HG02852 (cell line): ENCODE measurements around the gene PLEKHH1.

ENCODE experiments used
- ATAC-seq: cut with Tn5 transposase; IDR thresholded peaks from one replicate; pipeline ENCODE4 v1.9.1; 2021; ENCODE audit warnings: mild to moderate bottlenecking, moderate library complexity; ENCODE audit not compliant: unreplicated experiment

The PLEKHH1 gene

DNA sequence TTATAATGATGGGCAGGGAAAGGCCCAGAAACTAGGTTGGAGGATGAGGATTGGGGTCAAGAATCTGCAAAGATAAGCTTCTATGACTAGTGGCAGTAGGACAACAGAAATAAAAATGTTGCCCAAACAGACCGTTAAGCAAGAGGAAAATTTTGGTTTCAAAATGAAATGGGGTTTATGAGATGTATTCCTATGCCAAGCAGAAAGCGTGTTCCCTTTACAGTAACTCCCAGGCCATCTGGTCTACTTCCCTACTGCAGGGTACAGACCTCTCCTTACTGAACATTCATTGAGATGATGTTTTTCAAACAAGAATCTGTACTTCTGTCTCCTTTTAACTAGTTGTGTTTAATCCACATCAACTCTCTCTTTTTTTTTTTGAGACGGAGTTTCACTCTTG lies 24.1 kb upstream of the PLEKHH1 start:
- ATAC-seq = no peak

DNA sequence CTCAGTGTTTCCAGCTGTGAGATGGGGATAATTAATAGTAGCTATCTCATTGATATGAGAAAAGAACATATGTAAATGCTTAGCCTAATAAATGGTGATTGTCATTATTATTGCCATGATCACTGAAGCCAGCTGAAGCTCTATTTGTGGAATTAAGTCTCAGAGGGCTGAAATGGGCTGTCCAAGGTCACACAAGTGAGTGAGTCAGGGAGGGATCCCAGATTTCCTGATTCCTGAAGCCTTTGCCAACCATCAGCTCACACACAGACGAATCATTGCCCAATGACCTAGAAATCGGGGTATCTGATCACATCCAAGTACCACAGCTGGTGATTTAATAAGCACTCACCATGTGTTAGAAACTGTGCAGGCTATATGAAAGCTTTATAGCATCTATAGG lies 23.0 kb upstream of the PLEKHH1 start:
- no peak for ATAC-seq

DNA sequence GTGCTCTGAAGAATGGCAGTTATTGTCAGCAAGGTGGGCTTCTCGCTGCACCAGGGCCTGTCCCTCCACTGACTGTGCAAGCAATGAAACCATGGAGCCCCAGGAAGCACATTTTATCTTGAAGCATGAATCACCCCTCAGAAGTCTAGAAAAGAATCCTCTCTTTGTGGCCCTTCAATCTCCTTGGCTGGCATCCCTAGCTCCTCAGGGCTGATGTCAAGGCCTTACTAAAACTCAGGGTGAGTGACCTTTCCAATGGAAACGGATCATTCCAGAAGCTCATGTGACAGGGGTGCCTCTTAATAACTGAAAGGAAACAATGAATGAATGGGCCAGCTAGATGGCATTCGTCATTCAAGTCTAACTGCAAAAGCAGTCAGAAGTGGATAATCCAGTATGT lies 22.3 kb upstream of the PLEKHH1 start:
- no peak for ATAC-seq

DNA sequence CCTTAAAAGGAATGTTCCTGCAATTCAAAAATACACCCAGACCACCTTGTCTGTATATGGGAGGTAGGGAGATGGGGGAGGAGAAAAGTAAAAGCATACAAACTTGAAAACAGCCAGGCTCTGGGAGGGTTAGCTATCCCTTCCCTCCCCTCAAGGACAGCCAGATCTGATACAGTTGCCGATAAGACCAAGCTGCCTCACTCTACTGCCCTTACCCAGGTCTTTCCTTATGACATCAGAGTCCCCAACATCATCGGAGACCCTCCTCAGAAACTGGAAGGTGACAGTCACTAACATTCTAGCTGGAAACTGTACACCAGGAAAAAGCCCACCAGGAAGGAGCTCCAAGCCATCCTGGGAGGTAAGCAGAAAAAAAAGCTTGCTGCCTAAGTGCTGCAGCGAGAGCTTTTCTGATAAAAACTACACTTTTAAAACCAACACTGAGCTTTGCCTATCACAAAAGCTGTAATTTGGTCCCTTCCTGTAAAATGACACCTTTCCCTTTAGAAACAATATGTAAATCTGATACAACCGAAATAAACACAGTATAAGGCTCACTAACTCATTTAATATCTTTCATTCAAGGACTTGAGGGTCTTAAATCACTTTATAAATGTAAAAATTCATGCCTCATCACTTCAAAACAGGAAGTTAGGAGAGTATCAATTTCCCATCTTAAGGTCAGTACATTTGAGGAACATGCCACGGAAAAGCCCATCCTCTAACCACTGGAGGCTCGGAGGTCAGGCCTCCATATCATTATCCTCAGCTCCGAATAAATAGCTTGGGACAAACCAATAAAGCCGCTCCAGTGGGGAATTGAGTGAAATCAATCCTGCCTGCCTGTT lies 20.4 kb upstream of the PLEKHH1 start:
- no peak for ATAC-seq

DNA sequence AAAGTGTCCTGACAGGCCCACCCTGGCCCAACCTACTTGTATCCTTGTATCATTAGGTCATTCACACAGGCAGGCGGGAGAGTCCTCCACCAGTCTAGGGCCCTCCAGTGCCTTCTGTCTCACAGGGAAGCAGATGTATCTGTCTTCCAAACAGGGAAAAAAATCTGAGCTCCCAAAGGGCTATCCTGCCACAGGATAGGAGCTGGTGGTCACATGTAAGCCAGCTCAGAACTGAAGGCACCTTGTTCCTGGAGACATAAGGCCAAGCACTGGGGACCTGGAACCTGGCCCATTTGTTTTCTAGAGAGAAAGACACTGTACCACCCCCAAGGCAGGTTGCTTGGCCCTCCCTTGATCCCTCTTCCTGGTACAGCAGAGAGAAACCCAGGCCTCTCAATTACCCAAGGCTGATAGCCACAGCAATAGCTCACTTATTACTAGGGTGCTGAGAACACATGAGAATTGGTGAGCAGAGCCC lies 19.4 kb upstream of the PLEKHH1 start:
- ATAC-seq = no peak

DNA sequence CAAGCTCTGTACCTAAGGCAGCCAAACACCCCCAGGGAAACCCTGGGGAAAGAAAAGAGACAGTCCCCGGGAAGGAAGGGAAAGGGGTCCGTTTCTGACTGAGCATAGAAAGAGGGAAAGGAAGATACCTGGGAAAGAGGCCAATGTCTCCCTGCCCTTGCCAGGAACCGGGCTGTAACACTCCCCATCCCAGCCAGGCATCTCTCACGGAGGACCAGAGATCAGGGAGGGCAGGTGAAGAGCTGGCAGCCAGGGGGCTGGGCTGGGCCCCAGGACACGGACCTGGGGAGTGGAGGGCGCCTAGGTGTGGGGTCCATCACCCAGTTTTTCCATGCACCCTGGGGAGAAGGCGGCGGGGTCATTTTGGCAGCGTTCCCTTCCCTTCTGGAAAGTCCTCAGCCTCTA lies 18.9 kb upstream of the PLEKHH1 start:
- no peak for ATAC-seq

DNA sequence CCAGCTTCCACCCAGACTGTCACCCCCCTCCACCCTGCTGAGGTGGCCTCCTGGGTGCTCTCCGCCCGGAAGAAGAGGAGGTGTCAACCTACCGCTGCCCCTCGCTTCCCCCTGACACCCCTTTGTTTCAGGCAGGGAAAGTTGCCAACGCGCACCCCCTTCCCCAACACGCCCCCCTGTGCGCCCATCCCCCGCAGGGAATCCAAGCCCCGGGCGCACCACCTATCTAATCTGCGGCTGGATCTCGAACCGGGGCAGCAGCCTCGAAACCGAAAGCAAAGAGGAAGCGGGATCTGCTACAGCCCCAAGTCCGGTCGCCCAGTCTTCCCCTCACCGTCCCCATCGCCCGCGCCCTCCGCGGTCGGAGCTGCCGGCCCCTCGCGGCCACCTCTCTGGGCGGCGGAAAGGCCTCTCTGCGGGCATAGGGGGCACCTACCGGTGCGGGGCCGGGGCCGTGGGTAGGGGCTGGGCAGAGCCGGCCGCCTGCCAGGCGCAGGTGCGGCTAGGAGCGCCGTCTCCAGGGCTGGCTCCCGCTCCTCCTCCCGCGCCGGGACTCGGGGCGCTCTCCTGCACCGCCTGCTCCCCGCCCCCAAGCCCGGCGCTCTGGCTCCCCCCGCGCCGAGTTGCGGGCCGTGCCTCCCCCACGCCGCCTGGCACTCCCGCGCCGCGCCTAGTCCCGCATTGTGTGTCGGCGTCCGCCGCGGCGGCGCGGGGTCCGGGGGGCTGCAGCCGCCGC lies 18.3 kb upstream of the PLEKHH1 start:
- ATAC-seq = peak; percentile 60

DNA sequence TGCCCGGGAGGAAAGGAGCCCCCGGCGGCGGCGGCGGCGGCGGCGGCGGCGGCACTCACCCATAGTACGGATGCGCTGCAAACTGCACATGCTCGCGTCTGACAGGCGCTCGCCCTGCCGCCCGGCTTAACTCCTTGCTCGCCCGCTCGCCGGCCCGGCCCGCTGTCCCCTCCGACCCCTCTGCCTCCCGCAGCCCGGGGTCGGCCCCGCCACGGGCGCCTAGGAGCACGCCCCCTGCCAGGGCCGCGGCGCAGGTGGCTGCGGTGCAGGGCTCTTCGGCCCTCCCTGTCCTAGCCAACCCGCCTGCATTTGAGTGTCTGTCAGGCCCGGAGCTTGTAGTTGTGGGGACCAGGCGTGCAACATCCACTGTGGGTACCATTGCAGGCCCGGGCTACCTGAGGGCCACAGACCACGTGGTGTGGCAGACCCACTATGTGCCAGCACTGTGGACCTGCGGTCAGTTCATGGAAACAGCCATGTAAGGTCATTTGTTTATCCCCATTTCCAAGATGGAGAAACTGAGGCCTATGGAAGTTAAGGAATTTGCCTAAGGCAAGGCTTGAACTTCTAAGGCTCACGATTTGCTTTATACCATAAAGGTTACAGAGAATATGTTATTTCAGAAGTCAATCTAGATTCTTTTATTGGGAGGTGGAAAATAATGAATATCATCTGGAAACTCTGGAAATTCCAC lies 17.6 kb upstream of the PLEKHH1 start:
- ATAC-seq = peak; percentile 54

DNA sequence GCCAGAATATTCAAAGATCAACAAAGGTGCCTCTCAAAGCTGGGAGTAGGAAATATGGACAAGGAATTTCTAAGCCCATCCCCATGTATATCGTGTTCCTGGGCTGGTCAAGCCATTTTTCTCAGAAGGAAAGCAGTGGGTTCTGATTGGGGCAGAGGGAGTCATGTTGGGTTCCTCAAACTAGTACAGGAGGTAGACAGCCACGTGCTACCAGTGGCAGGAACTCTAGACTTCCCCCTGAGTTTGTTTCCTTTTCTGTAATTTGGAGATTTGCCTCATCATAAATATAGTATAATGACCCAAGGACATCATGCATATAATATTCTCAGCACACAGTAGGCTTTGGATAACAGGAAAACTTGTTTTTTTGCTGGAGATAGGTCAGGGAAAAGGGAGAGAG lies 16.4 kb upstream of the PLEKHH1 start:
- ATAC-seq = no peak

DNA sequence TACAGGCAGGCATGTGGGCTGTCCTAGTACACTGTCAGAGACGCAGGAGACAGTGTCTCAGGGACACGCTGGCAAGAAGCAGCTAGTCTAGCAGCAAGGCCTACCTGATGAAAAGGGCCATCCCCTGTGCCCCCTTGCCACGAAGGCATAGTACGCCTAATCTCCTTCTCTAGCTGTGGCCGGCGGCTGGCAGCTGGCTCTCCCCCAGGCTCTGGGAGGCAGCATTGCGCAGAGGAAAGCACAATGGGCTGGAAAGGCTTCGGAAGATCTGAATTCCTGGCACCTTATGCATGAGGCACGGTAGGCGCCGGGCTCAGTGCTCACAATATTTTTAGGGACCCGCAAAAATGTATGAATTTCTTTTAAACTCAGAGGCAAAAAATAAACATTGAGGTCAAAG lies 16.0 kb upstream of the PLEKHH1 start:
- ATAC-seq = no peak

DNA sequence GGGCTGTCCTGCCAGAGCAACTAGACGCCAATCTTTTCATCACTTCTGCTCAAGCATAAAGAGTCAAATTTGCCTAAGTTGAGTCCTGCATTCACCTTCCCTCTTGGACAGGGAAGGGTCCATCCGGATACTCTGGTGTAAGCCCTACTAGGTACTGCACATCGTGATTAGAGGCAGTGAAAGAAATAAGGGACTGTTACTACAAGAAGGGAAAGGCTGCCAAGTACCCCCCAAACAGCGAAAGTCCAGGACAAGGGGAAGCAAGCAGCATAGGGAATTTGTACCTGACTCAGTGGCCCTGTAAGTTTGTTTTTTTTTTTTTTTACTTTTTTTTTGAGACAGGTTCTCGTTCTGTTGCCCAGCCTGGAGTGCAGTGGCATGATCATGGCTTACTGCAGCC lies 13.7 kb upstream of the PLEKHH1 start:
- ATAC-seq = no peak

DNA sequence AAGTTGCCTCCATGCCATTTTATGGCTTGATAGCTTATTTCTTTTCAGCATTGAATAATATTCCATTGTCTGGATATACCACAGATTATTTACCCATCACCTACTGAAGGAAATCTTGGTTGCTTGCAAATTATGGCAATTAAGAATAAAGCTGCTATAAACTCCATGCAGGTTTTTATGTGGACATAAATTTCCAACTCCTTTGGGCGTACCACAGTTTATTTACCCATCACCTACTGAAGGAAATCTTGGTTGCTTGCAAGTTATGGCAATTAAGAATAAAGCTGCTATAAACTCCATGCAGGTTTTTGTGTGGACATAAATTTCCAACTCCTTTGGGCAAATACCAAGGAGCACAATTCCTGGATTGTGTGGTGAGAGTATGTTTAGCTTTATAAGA lies 12.6 kb upstream of the PLEKHH1 start:
- ATAC-seq = no peak

DNA sequence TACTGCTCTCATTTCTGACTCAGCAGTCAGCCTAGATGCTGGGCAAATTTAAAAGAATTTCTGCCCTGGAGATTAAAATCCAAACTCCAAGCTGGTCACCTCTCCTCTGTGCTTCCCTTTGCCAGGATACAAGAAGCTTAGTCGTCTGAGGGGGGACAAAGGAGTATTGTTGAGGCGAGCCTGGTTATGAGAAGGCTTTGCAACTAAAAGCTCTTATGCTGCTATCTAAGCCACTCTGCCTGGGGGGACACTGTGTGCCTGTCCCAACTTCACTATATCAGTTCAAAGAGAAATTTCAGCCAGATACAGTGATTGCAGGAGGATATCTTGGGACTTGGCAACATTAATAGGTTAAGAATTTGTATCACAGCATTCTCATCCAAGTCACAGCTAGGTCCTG lies 10.8 kb upstream of the PLEKHH1 start:
- ATAC-seq = no peak

DNA sequence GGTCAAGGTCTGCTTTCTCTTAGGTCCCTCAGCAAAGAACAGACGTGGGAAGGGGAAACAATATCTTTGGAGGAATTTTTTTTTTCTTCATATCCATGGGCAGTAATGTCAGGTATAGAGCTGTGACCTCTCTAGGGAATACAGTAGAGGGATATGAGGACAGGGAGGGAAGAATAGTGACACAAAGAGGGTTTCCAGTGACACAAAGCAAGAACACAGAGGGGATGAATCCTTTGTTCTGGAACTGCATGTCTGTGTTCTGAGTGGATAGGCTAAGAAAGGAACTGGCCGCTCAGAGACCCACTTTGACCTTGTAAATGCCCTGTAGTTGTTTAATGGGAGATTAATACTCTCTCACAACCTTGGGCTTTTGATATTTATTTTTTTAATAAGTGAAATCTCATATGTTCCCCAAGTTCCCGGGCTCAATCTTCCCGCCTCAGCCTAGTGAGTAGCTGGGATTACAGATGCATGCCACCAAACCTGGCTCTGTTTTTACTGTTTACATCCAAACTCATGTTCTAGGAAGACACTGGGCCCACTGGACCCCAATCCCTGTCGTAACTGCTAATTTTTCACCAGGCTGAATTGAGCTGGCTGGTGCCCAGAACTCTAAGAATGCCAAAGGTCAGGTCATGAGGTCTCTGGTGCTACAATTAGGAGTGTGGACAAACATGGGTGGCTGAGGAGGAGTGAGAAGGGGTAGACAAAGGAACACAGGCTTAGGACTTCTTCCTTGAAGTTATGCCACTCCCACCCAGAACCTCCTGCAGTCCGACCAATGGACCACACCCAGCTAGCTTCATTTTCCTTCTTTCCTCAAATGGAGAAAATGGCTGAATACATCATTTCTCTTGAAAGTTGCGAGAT lies 9.1 kb upstream of the PLEKHH1 start:
- ATAC-seq = no peak

DNA sequence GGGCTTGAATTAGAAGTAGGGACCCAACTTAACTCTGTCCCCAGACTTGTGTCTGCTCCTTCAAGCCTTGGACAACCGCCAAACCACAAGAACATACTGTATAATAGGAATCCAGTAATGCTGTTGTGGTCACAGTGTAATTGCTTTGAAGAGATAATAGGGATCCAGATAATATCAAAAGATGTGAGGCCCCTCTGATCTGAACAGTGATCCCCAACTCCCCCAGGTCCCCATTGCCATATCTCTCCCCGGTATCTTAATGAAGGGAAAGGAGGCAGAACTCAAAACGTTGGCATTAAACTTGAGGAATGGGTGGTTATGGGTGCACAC lies 8.5 kb upstream of the PLEKHH1 start:
- ATAC-seq = no peak

DNA sequence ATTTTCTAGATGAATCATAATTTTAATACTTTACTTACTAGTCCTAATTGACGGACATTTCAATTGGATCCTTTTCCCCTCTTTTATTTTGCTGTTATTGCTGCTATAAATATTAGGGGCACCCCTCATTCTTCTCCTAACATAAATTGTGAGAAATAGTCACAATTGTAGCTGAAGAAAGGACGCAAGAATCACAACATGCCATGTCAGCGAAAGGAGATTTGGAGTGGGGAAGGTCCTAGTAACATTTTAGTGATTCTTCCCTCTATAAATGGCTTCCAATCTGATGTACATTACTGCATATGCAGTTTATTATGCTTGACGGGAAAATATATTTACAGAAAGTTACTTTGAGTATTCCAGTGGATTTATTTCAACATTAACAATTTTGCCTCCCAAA lies 7.7 kb upstream of the PLEKHH1 start:
- ATAC-seq = no peak

DNA sequence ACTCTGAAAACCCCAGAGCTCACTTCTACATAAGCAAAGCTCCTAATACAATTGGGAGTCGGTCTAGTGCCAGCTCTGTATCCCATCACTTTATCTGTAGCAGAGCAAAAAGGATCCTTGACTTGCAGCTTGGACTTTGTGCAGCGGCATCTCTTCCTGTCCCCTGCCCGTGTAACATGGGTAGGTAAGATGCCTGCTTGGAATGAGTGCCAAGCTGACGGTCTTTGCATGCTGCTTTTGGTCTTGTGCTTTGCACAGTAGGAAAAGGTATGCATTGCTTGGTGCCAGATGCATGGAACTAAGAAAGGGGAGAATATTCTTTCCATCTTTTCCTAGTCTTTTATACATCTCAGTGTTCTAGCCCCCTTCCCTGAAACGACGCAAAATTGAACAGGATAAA lies 6.9 kb upstream of the PLEKHH1 start:
- ATAC-seq = no peak

DNA sequence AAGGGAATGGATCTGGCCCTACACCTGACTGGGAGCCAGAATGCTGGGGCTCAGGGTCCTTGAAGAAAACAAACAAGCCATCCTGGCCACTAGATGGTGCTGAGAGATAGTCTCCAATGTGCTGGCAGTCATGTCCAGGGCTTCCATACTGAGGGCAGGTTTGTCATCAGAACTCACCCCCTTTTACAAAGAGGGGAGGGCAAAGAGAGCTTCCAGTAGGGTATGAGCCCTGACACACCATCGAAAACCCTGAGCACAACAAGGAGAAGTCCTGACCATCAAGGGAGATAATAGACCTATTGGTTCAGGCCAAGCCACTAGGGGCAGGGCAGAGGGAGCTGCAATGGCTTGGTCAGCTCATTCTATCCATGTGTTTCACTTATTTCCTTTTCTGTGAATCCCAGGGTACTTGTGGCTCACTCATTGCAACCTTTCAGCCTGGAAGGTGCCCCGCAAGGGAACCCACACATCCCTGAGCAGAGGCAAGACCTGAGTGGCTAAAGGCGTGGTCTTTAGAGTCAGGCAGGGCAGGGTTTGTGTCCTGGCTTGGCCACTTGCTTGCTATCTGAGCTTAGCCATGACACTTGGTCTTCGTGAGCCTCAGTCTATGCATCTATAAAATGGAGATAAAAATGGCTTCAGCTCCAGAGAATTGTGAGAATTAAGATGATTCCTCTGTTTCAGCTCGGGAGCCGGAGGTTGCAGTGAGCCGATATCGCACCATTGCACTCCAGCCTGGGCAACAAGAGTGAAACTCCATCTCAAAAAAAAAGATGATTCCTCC lies 6.2 kb upstream of the PLEKHH1 start:
- ATAC-seq = peak; percentile 50

DNA sequence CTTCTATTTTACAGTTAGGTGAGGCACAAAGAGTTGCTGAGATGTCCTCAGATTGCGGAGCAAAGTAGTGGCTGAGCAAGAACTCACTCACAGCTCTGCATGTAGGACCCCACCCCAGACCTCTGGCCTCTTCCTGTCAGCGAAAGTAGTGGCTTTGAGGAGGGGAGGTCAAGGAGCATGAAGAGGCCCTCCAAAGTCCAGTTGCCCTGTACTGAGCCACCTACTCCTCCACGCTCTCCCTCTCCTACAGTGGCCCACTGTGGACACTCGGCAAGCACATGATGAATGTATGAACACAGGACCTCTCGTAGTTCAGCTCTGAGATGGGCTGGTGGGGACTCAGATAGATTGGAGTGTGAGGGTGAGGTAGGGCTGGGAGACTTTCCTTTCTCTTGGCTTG lies 5.3 kb upstream of the PLEKHH1 start:
- ATAC-seq = no peak

DNA sequence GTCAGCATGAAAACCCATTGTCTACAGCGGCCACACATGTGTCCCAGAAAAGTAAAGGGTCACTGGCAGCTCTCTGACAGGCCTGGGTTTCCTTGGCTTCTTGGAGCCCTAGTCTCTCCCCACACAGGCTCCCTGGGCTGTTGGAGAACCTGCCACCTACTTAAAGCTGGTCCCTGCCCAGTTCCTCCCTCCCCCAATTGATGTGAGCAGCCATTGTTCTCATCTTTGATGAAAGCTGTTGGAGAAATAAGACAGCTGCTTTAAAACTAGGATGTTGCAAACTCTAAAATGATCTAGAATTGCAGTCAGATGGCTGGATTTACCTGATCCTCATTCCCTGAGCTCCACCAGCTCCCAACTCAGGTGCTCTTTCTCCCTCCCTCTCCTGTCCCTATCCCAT lies 4.8 kb upstream of the PLEKHH1 start:
- no peak for ATAC-seq
